PC-9 (cell line): ENCODE data around the gene FAM118A. TPM values are rescaled to one million over a fixed set of nuclear protein-coding genes. Genes with fewer than 3 reads are reported as not detected.
"Not testable (repeated sequence)": the region's sequence is repeated elsewhere in the genome, so short reads cannot be mapped to it uniquely, and the experiment has no call there.

Source experiments
- BruUV-seq: library from RNA; stranded (reverse); fragments of 400-500 nt; replicated peaks from 2 replicates; lab custom pipeline; 2021; lab: Mats Ljungman, UMichigan
- CTCF ChIA-PET: fragments of 300-600 bp; sonication (Branson Sonifier 250); formaldehyde crosslinking; loops from one replicate; lab custom pipeline; 2022; ENCODE audit warnings: antibody characterized with exemption; lab: Charles Lee
- POLR2A ChIA-PET: fragments of 300-600 bp; sonication (Branson Sonifier 250); formaldehyde crosslinking; loops from one replicate; lab custom pipeline; 2022; ENCODE audit warnings: antibody characterized with exemption; ENCODE audit not compliant: unreplicated experiment; lab: Charles Lee
- DNase-seq, 2 experiments: peaks; one replicate each; pipeline versions ENCODE4 v3.0.0 to v3.0.0-alpha.2; 2015 to 2022; ENCODE audit warnings: mixed read lengths in 1 of 2
- H2AFZ ChIP-seq: fragments of 200-600 bp; sonication (generic); 2 replicates; pipeline ENCODE4 v1.8.1; 2017; ENCODE audit warnings: antibody characterized with exemption
- H3F3A ChIP-seq: fragments of 200-600 bp; sonication (generic); 2 replicates; pipeline ENCODE4 v1.8.1; 2017; ENCODE audit warnings: antibody characterized with exemption, mild to moderate bottlenecking, low read depth; ENCODE audit not compliant: insufficient read depth
- H3K27ac ChIP-seq: fragments of 200-600 bp; sonication (generic); 2 replicates; pipeline ENCODE4 v1.6.1; 2016; ENCODE audit warnings: mixed run types
- H3K27me3 ChIP-seq: fragments of 200-600 bp; sonication (generic); 2 replicates; pipeline ENCODE4 v1.6.1; 2016; ENCODE audit warnings: low read depth, mixed run types; ENCODE audit not compliant: insufficient read depth
- H3K36me3 ChIP-seq: fragments of 200-600 bp; sonication (generic); 2 replicates; pipeline ENCODE4 v1.6.1; 2016; ENCODE audit warnings: low read depth, mixed run types
- H3K4me1 ChIP-seq: fragments of 200-600 bp; sonication (generic); replicated peaks from 2 replicates; pipeline ENCODE4 v1.6.1; 2016; ENCODE audit warnings: mixed run types; ENCODE audit not compliant: insufficient read depth
- H3K4me2 ChIP-seq: fragments of 200-600 bp; sonication (generic); 2 replicates; pipeline ENCODE4 v1.6.1; 2017; ENCODE audit warnings: mixed run types
- H3K4me3 ChIP-seq: fragments of 200-600 bp; sonication (generic); 2 replicates; pipeline ENCODE4 v1.6.1; 2016; ENCODE audit warnings: mixed run types
- H3K79me2 ChIP-seq: fragments of 200-600 bp; sonication (generic); 2 replicates; pipeline ENCODE4 v1.6.1; 2017; ENCODE audit warnings: low read depth, mixed run types
- H3K9me2 ChIP-seq: fragments of 200-600 bp; sonication (generic); 2 replicates; pipeline ENCODE4 v1.8.1; 2017; ENCODE audit warnings: mild to moderate bottlenecking; ENCODE audit not compliant: insufficient read depth
- H3K9me3 ChIP-seq: fragments of 200-600 bp; sonication (generic); 2 replicates; pipeline ENCODE4 v1.8.1; 2016; ENCODE audit warnings: low read depth; ENCODE audit not compliant: insufficient read depth
- H4K20me1 ChIP-seq: fragments of 200-600 bp; sonication (generic); 2 replicates; pipeline ENCODE4 v1.8.1; 2017; ENCODE audit not compliant: insufficient read depth
- EZH2 ChIP-seq: fragments of 200-600 bp; sonication (generic); IDR thresholded peaks from 2 replicates; pipeline ENCODE4 v1.8.0; 2017; ENCODE audit warnings: antibody characterized with exemption, low read depth
- intact Hi-C: fragments of 100-400 bp; cut with micrococcal nuclease; formaldehyde crosslinking; loops from one replicate; pipeline ENCODE4 v1.10.0; 2022; ENCODE audit not compliant: unreplicated experiment
- total RNA-seq: library from RNA; stranded (reverse); gene quantifications from 2 replicates; pipeline ENCODE4 v1.2.3, GENCODE V29; 2021
- TF ChIP-seq, protein P1 (sequence below): fragments of 200-600 bp; sonication (generic); conservative IDR thresholded peaks from 2 replicates; pipeline ENCODE4 v1.6.1; 2017; ENCODE audit warnings: mixed run types, antibody characterized with exemption, mild to moderate bottlenecking, moderate library complexity

Gene FAM118A
- total RNA-seq, 1 experiment from 2014 or later, result 24.4 TPM

DNA sequence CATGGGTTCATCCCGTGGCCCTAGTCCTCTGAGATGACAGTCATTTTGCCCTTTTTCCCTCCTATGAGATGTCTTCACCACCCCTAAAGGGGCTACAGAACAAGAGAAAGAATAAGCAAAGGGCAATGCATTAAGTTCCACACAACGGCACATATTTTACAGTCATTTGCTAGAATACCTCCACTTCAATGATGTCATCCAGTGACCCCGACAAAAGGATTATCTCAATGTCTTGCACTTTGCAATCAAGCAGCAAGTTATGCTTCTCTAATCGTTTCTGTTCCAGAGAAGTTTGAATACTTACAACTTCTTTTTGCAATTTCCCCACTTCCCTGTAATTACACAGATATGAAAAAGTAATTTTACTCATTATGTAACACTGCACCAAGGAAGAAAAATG is 49.9 kb downstream of the FAM118A start:
- Histone ChIP-seq H3K4me3 (no peak overlapping the region), H3K79me2 (no peaks in the 10 kb centered on the region), H3F3A (no peaks in the 10 kb centered on the region), H4K20me1 (no peaks in the 10 kb centered on the region), H3K27me3 (no peaks in the 10 kb centered on the region), H2AFZ (no peak overlapping the region), H3K9me3 (no peaks in the 10 kb centered on the region), H3K36me3 (no peaks in the 10 kb centered on the region), H3K27ac (no peak overlapping the region), H3K4me1 (no peaks in the 10 kb centered on the region), H3K9me2 (no peaks in the 10 kb centered on the region), H3K4me2 (no peak overlapping the region)
- CTCF ChIA-PET, result no interaction called here
- TF ChIP-seq, protein P1, sequence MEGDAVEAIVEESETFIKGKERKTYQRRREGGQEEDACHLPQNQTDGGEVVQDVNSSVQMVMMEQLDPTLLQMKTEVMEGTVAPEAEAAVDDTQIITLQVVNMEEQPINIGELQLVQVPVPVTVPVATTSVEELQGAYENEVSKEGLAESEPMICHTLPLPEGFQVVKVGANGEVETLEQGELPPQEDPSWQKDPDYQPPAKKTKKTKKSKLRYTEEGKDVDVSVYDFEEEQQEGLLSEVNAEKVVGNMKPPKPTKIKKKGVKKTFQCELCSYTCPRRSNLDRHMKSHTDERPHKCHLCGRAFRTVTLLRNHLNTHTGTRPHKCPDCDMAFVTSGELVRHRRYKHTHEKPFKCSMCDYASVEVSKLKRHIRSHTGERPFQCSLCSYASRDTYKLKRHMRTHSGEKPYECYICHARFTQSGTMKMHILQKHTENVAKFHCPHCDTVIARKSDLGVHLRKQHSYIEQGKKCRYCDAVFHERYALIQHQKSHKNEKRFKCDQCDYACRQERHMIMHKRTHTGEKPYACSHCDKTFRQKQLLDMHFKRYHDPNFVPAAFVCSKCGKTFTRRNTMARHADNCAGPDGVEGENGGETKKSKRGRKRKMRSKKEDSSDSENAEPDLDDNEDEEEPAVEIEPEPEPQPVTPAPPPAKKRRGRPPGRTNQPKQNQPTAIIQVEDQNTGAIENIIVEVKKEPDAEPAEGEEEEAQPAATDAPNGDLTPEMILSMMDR, result no peak
- TF ChIP-seq EZH2, result no peak
- POLR2A ChIA-PET, result no interaction called here
- BruUV-seq, result no TSS peak
- intact Hi-C loops, result no loop called here
- DNase-seq, result no peak

DNA sequence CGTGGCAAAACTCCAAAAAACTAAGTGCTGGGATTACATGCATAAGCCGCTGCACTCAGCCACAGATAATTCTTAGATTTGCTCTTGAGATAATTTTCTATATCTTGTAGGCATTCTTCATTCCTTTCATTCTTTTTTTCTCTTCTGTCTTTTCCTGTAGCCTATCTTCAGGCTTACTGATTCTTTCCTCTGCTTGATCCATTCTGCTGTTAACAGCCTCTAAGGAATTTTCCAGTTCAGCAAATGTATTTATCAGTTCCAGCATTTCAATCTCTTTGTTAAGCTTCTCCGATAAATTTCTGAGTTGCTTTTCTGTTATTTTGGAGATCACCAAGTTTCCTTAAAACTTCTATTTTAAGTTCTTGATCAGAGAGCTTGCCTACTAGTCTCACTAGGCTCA is 57.0 kb downstream of the FAM118A start:
- BruUV-seq, result no TSS peak
- no peak overlapping the region for H3K4me2 ChIP-seq
- peaks cover 4% of the 10 kb centered on the region; the same call in 1 of the 2 replicates for H3K9me2 ChIP-seq
- no peak overlapping the region for H3K27ac ChIP-seq
- H4K20me1 ChIP-seq, result no peaks in the 10 kb centered on the region
- H3K36me3 ChIP-seq, result no peaks in the 10 kb centered on the region
- H3K4me3 ChIP-seq, result no peak overlapping the region
- no peaks in the 10 kb centered on the region for H3K27me3 ChIP-seq
- peaks cover 10% of the 10 kb centered on the region; the same call in 1 of the 2 replicates for H3K9me3 ChIP-seq
- no peak for TF ChIP-seq EZH2
- TF ChIP-seq, protein P1, result no peak
- H3K4me1 ChIP-seq, result no peaks in the 10 kb centered on the region
- intact Hi-C loops, result no loop called here
- H3K79me2 ChIP-seq, result no peaks in the 10 kb centered on the region
- ChIA-PET POLR2A (no interaction called here), CTCF (no interaction called here)
- no peak overlapping the region for H2AFZ ChIP-seq
- DNase-seq, result no peak
- H3F3A ChIP-seq, result no peaks in the 10 kb centered on the region

DNA sequence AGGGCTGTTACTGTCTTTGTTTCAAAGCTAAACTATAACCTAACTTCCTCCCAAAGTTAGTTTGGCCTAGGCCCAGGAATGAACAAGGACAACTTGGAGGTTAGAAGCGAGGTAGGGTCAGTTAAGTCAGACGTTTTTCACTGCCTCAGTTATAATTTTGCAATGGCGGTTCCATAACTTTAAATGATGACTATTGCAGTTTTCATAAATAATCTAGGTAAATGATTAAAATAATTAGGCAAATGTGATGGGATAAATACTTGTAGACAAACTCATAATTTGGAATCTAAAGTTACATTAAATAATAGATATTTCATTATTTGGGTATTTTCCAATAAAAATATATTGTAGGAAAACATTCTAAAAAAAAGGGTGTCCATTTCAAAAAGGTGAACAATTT is 63.9 kb downstream of the FAM118A start:
- CTCF ChIA-PET, BruUV-seq, H3K9me3 ChIP-seq: not testable (repeated sequence)

DNA sequence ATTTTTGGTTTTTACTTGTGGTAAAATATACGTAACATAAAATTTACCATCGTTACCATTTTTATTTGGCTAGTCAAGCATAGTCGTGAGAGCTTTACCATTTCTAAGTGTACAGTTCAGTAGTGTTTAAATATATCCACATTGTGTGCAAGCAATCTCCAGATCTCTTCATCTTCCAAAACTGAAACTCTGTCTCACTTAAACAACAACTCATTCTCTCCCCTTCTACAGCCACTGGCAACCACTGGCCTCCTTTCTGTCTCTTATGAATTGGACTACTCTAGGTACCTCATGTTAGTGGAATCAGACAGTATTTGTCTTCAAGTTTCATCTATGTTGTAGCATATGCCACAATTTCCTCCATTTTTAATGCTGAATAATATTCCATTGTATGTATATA is 66.3 kb downstream of the FAM118A start:
- DNase-seq, result no peak
- intact Hi-C loops, result no loop called here
- Histone ChIP-seq H3K9me3 (no peaks in the 10 kb centered on the region), H3K4me2 (no peak overlapping the region), H2AFZ (no peak overlapping the region), H3K4me1 (no peaks in the 10 kb centered on the region), H3K79me2 (no peaks in the 10 kb centered on the region), H4K20me1 (no peaks in the 10 kb centered on the region), H3K9me2 (peaks cover 5% of the 10 kb centered on the region; the same call in 1 of the 2 replicates), H3K27ac (no peak overlapping the region), H3K4me3 (no peak overlapping the region), H3F3A (no peaks in the 10 kb centered on the region), H3K27me3 (no peaks in the 10 kb centered on the region), H3K36me3 (no peaks in the 10 kb centered on the region)
- BruUV-seq, result no TSS peak
- POLR2A ChIA-PET, result interaction anchor here (0.6 kb wide), 1 partner anchor 53 kb away, joined by 7 read pairs; no protein-coding TSS in a partner anchor
- CTCF ChIA-PET, result no interaction called here
- TF ChIP-seq, protein P1, result no peak
- no peak for TF ChIP-seq EZH2

More for the DNA sequence above, 63.9 kb downstream of the FAM118A start:
- H3K27me3 ChIP-seq, H3K4me1 ChIP-seq, H3K27ac ChIP-seq, H3K4me3 ChIP-seq, DNase-seq, intact Hi-C loops, H2AFZ ChIP-seq, H3K9me2 ChIP-seq, POLR2A ChIA-PET, H3K79me2 ChIP-seq, H4K20me1 ChIP-seq, H3K4me2 ChIP-seq, H3K36me3 ChIP-seq, H3F3A ChIP-seq: not testable (repeated sequence)
